Measurements from ENCODE around the gene ZNF606.

The ZNF606 gene

DNA sequence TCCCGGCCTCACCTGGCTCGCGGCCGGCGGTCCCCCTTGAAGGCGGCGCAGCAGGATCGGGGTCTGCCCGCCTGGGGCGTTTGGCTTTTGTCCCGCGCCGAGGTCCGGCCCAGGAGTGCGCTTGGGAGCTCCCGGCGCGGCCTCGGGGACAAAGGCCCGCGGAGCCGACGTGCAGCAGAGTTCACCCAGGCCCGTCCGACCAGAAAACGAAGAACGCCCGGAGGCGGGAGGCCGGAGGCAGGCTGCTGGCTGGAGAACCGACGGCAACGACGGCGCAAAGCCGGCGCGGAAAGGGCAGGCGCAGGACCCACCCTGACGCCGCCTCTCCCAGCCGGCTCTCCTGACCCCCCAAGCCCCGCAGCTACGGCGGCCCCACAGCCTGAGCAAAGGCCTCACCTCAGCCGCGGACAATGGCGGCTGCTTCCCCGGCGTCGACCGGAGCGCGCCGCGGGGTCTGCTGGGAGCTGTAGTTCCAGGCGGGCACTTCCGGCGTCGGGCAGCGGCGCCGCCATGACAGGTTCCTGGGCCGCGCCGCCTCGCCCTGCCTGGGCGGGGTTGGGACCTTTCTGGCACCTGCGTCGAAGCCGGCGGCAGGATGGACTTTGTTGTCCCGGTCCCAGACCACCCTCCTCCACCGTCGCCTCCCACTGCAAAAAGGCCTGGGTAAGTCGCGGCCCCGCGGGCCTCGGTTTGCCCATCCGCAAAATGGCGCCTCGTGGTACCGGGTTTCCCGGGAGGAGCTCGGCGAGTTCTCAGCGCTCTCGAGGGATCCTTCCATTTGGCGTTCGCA lies at the start of gene ZNF606:
Gene ZNF606 (minus strand): TSS at position 437 of the 790 bp plus-strand sequence. CDS start 1,501 bp downstream, outside the sequence.
- Mint-ChIP-seq H3K4me1 (ENCODE audit: low read depth) (peaks cover 35% of the 10 kb centered on the region), H3K36me3 (ENCODE audit: low read depth) (peaks cover 91% of the 10 kb centered on the region), H3K4me3 (peak within 1 kb of the TSS; percentile 86), H3K27ac (peak within 1 kb of the TSS; percentile 87), H3K9me3 (peaks cover 41% of the 10 kb centered on the region), H3K27me3 (no peaks in the 10 kb centered on the region)

DNA sequence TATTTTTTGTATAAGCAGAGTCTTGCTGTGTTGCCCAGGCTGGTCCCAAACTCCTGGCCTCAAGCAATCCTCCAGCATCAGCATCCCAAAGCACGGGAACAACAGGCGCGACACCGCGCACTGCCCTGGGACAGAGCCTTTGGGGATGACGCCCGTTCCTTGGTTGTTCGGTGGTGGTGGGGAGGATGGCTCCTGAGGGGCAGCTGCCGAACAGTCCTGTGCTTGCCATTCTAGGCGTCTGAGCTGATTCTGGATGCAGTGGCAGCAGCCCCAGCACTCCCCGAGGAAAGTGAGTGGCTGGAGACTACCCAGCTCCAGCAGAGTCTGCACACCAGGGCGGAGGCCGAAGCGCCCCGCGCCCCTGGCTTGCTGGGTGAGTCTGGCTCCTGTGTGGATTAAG lies 49.6 kb upstream of the ZNF606 start:
- Mint-ChIP-seq H3K4me1 (ENCODE audit: low read depth) (no peaks in the 10 kb centered on the region), H3K36me3 (ENCODE audit: low read depth) (peaks cover 22% of the 10 kb centered on the region), H3K9me3 (peaks cover 29% of the 10 kb centered on the region), H3K4me3 (no peak overlapping the region), H3K27ac (no peak overlapping the region), H3K27me3 (peaks cover 11% of the 10 kb centered on the region)

DNA sequence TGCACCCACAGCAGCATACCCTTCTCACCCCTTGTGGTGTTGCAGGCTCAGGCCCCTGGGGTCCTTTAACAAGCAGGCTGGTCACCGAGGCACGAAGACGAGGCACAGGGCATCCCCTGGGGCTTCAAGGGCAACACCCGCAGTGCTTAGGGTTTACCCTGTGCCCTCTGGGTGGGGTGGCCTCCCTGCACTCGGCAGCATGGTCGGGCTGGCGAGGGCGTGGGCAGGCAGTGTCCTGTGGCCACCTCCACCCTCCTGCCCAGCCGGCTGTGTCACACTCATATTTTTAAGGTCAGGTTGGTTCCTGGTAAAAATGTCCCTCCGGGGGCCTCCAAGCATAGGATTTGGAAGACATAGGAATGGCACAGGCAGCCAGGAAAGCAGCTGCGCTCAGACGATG lies 45.1 kb upstream of the ZNF606 start:
- peaks cover 35% of the 10 kb centered on the region for H3K9me3 Mint-ChIP-seq
- H3K4me1 Mint-ChIP-seq (ENCODE audit: low read depth) = no peaks in the 10 kb centered on the region
- H3K27me3 Mint-ChIP-seq = no peaks in the 10 kb centered on the region
- H3K36me3 Mint-ChIP-seq (ENCODE audit: low read depth) = peaks cover 20% of the 10 kb centered on the region
- no peak overlapping the region for H3K27ac Mint-ChIP-seq
- H3K4me3 Mint-ChIP-seq = no peak overlapping the region

DNA sequence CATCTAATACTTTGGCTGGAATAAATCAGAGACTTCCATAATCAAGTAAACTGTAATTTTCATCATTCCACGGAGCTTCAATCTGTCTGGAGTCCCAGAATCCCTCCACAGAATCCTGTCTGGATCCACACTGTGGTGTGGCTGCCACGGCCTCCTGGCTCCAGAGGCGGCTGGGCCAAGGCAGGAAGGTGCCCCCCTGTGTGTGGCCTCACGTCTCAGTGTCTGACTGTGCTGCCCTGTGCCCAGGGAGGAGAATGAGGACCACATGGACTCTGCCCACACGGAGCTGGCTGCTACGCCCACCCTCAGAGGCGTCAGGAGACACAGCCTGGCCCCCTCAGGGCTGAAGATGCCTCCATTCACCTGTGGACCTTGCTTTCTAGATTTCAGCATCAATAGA lies 44.2 kb upstream of the ZNF606 start:
- Mint-ChIP-seq H3K4me3 (no peak overlapping the region), H3K27me3 (no peaks in the 10 kb centered on the region), H3K36me3 (ENCODE audit: low read depth) (peaks cover 21% of the 10 kb centered on the region), H3K4me1 (ENCODE audit: low read depth) (no peaks in the 10 kb centered on the region), H3K27ac (no peak overlapping the region), H3K9me3 (peaks cover 37% of the 10 kb centered on the region)

DNA sequence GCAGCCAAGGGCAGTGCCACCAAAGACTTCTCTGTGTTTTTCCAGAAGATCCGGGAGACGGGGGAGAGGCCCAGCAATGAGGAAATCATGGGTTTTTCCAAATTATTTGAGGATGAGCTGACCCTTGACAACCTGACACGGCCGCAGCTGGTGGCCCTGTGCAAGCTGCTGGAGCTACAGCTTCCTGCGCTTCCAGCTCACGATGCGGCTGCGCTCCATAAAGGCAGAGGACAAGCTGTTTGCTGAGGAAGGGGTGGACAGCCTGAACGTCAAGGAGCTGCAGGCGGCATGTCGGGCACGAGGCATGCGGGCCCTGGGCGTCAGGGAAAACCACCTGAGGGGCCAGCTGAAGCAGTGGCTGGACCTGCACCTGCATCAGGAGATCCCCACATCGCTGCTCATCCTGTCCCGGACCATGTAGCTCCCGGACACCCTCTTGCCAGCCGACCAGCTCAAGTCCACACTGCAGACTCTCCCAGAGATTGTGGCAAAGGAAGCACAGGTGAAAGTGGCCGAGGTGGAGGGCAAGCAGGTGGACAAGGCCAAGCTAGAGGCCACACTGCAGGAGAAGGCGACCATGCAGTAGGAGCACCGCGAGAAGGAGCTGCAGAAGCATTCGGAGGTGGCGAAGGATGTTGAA lies 42.9 kb upstream of the ZNF606 start:
- H3K4me3 Mint-ChIP-seq = no peak overlapping the region
- no peaks in the 10 kb centered on the region for H3K27me3 Mint-ChIP-seq
- H3K9me3 Mint-ChIP-seq = peaks cover 35% of the 10 kb centered on the region

DNA sequence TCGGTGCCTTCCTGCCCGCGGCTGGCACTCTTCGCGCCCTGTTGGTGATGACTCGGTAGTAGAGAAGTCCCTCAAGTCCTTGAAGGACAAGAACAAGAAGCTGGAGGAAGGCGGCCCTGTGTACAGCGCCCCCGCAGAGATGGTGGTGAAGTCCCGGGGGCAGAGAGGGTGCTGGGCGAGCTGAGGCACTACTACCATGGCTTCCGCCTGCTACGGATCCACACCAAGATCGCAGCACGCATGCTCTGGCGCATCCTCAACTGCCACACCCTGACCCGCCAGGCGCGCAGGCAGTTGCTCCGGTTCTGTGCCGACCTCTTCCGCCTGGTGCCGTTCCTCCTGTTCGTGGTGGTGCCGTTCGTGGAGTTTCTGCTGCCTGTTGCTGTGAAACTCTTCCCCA lies 42.3 kb upstream of the ZNF606 start:
- no peaks in the 10 kb centered on the region for H3K27me3 Mint-ChIP-seq
- H3K27ac Mint-ChIP-seq = no peak overlapping the region
- peaks cover 17% of the 10 kb centered on the region for H3K36me3 Mint-ChIP-seq (ENCODE audit: low read depth)
- no peaks in the 10 kb centered on the region for H3K4me1 Mint-ChIP-seq (ENCODE audit: low read depth)
- no peak overlapping the region for H3K4me3 Mint-ChIP-seq
- H3K9me3 Mint-ChIP-seq = peaks cover 34% of the 10 kb centered on the region

More for the DNA sequence above, 42.9 kb upstream of the ZNF606 start:
- H3K27ac Mint-ChIP-seq = no peak overlapping the region
- H3K36me3 Mint-ChIP-seq (ENCODE audit: low read depth) = peaks cover 17% of the 10 kb centered on the region
- H3K4me1 Mint-ChIP-seq (ENCODE audit: low read depth) = no peaks in the 10 kb centered on the region

DNA sequence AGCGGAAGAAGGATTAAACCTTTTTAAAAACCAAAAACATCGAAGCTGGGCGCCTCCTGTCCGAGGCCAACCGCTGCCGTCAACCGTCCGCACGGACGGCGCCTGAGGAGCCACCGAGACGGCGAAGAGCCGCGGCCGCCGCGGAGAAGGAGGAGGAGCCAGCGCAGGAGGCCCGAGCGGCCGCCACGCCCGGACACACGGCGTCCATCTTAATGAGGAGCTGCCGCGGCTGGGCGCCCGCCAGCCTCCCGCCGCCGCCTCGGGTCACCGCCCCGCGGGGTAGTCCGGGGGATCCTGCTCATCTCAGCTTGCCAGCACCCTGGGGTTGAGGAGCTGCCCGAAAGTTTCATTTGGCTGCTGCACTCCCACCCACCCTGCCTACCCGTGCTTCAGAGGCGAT lies 41.8 kb upstream of the ZNF606 start:
- no peak overlapping the region for H3K27ac Mint-ChIP-seq
- no peaks in the 10 kb centered on the region for H3K27me3 Mint-ChIP-seq
- no peak overlapping the region for H3K4me3 Mint-ChIP-seq
- H3K4me1 Mint-ChIP-seq (ENCODE audit: low read depth) = no peaks in the 10 kb centered on the region
- H3K9me3 Mint-ChIP-seq = peaks cover 30% of the 10 kb centered on the region
- peaks cover 17% of the 10 kb centered on the region for H3K36me3 Mint-ChIP-seq (ENCODE audit: low read depth)

DNA sequence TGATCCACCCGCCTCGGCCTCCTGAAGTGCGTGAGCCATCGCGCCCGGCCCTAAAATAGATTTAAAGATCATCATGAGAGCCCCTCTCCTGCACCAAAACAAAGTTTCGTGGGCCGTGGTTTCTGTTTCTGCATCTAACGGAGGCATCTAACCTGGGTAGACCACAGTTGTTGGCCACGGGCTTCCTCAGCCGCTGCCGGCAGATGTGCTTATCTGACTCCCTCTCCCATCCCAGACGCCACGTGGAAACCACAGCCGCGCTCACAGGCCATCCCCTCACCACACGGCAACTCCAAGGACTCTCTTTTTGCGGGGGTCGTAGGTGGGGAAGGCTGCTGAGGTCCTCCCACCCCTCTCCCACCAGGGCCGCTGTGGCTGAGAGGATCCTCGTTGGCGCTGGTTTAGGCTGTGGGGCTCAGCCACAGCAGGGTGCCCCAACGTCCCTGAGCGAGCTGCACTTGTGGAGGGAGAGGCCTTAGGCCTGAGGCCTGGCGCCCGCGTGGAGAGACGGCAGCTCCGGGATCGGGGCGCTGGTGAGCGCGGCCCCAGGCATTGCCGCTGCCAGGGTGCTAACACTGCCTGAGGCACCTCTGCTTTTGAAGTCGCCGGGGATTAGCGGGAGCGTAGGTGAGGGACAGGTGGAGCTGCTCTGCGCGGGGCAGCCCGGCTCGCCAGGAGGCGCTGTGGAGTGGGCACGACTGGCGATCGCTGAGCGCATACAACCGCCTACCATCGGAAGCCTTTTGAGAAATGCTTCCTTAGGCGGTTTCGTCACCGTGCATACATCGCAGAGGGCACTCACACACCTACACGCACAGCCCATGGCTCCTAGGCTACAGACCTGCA lies 40.1 kb upstream of the ZNF606 start:
- peaks cover 4% of the 10 kb centered on the region for H3K27me3 Mint-ChIP-seq
- H3K27ac Mint-ChIP-seq = no peak overlapping the region
- peaks cover 17% of the 10 kb centered on the region for H3K36me3 Mint-ChIP-seq (ENCODE audit: low read depth)
- no peak overlapping the region for H3K4me3 Mint-ChIP-seq
- no peaks in the 10 kb centered on the region for H3K4me1 Mint-ChIP-seq (ENCODE audit: low read depth)
- H3K9me3 Mint-ChIP-seq = peaks cover 28% of the 10 kb centered on the region

DNA sequence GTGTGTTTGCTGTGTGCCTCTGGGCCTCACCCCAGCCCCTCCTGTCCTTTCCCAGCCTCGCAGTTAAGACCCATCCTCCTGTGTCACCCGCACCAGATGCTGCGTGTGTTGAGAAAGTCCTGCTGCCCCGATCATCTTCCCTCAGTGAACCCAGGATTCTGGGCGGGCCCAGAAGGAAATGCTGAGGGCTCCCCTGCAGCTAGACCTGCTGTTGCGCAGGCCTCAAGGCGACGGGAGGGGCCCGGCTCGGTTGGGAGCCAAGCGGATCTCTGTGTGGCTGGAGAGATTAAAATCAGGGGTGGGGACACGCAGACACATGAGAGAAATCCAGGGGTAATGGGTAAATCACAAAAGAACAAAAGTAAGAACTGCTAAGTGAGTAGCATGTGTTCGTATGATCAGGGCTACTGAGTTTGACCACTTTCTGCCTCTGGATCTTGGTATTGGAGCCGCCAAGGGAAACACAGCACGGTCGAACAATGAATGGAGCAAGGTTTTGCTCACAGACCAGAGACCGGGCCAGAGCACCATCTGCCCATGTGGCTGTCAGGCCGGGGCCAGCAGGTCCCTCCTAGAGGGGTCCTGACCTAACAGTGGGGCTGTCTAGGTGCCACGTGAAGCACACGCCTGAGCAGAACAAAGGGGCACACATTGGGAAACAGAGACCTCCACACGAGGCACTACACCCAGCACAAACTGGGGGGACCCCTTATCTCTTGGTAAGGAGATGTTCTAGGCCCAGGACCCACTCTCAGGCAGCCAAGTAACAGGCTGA lies 38.3 kb upstream of the ZNF606 start:
- Mint-ChIP-seq H3K4me3 (no peak overlapping the region), H3K36me3 (ENCODE audit: low read depth) (peaks cover 10% of the 10 kb centered on the region), H3K27me3 (peaks cover 12% of the 10 kb centered on the region), H3K27ac (no peak overlapping the region), H3K4me1 (ENCODE audit: low read depth) (no peaks in the 10 kb centered on the region), H3K9me3 (peaks cover 23% of the 10 kb centered on the region)

DNA sequence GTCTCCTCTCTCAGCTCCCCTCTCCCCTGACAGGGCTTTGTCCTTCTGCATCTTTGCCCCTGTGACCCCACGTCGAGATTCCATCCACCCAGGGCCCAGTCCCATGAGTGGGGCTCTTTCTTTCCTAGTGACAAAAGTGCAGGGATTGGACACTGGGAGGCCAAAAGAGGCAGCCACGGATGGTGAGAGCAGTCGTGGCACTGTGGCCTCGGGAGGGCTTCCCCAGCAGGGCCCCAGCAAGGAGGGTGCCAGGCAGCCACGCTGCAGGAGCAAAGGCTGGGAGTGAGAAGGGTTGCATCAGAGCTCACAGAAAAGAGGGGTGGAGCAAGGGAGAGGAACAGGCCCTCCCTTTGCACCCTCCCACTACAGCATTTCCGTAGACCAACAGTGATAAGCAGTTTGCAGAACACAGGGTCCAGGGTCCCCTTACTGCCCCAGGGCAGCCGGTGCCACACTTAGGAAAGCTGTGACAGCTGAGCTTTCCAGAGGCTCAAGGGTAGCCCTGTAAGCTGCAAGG lies 36.1 kb upstream of the ZNF606 start:
- peaks cover 4% of the 10 kb centered on the region for H3K4me1 Mint-ChIP-seq (ENCODE audit: low read depth)
- no peak overlapping the region for H3K27ac Mint-ChIP-seq
- H3K36me3 Mint-ChIP-seq (ENCODE audit: low read depth) = peaks cover 14% of the 10 kb centered on the region
- peaks cover 27% of the 10 kb centered on the region for H3K27me3 Mint-ChIP-seq
- H3K9me3 Mint-ChIP-seq = peaks cover 26% of the 10 kb centered on the region
- no peak overlapping the region for H3K4me3 Mint-ChIP-seq

DNA sequence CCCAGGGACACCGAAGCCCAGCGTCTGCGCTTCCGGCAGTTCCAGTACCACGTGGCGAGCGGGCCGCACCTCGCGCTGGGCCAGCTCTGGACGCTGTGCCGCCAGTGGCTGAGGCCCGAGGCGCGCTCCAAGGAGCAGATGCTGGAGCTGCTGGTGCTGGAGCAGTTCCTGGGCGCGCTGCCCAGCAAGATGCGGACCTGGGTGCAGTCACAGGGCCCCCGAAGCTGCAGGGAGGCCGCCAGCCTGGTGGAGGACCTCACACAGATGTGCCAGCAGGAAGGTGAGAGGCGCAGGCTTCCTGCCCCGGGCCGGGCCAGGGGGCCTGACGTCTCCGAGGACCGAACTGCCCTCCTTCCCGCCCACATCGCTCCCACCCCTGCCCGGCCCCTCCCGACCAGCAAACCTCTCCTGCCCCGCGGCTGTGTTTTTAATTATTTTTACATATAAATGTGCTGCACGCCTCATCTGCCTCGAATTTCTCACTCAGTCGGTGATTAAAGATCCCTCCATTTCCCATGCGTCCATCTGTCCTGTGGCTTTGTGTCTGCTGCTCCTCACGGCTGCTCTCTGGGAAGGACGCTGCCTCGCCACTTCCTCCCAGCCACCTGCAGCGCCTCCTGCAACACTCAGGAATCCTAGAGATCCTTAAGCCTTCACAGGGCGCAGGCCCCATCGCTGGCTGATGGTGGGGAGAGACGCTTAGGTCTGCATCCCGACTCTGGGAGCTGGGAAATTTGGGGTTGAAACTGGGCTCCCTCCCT lies 35.5 kb upstream of the ZNF606 start:
- Mint-ChIP-seq H3K27ac (no peak overlapping the region), H3K9me3 (peaks cover 26% of the 10 kb centered on the region), H3K4me3 (no peak overlapping the region), H3K27me3 (peaks cover 27% of the 10 kb centered on the region), H3K4me1 (ENCODE audit: low read depth) (peaks cover 4% of the 10 kb centered on the region), H3K36me3 (ENCODE audit: low read depth) (peaks cover 14% of the 10 kb centered on the region)

DNA sequence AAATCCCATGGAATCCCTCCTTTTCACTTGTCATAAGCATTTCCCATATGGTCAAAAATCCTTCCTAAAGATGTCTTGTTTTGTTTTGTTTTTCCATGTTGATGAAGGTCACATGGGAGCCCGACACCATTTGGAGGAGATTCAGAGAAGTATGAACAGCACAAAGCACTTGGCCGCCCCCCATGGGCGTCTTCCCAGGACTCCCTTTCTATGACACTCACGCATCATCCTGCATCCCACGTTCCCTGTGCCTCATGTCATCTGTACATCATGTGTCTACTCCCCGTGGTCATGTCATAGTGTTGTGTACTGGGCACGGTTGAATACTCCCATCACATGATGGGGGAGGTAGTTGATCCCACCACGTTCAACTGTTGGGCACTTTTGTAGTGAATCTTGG lies 33.2 kb upstream of the ZNF606 start:
- H3K36me3 Mint-ChIP-seq (ENCODE audit: low read depth) = peaks cover 12% of the 10 kb centered on the region
- peaks cover 29% of the 10 kb centered on the region for H3K27me3 Mint-ChIP-seq
- no peak overlapping the region for H3K4me3 Mint-ChIP-seq
- peaks cover 21% of the 10 kb centered on the region for H3K9me3 Mint-ChIP-seq
- H3K4me1 Mint-ChIP-seq (ENCODE audit: low read depth) = peaks cover 4% of the 10 kb centered on the region
- no peak overlapping the region for H3K27ac Mint-ChIP-seq

DNA sequence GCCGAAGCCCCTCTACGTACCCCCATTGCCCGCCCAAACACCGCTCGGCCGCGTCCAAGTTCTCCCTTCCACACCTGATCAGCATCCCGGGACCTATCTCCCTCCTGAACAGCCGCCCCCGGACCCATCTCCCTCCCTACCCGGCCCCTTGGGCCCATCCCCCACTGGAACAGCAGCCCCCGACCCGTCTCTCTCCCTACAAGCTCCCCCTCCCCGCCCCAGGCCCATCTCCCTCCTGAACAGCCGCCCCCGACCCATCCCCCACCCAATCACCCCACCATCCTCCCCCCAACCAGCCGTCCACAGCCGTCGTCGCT lies 31.8 kb upstream of the ZNF606 start:
- H3K9me3 Mint-ChIP-seq = peaks cover 23% of the 10 kb centered on the region
- H3K4me3 Mint-ChIP-seq = no peak overlapping the region
- H3K4me1 Mint-ChIP-seq (ENCODE audit: low read depth) = peaks cover 4% of the 10 kb centered on the region
- H3K27me3 Mint-ChIP-seq = peaks cover 29% of the 10 kb centered on the region
- no peak overlapping the region for H3K27ac Mint-ChIP-seq
- peaks cover 14% of the 10 kb centered on the region for H3K36me3 Mint-ChIP-seq (ENCODE audit: low read depth)
